Measurements from ENCODE around the gene FAM163B. TPM values are rescaled to one million over a fixed set of nuclear protein-coding genes. Genes with fewer than 3 reads are reported as not detected.

Gene FAM163B
- total and polyA plus RNA-seq, 2 donors = 0.27 to 2.0 TPM

- DNase-seq (ENCODE audit: low read depth in 6 of 9, low spot score in 9 of 9) = no peak
Observed at GRCh38 chr9:133546287-133546680, 62.9 kb downstream of the FAM163B start.

GRCh38 chr9:133545494-133546286, 63.5 kb downstream of the FAM163B start:
- no peak overlapping the region for H3K27ac ChIP-seq (ENCODE audit: low read depth in 1 of 2, low read length in 1 of 2)
- no peaks in the 10 kb centered on the region for H3K36me3 ChIP-seq (ENCODE audit: control insufficient read depth in 2 of 2, insufficient read depth in 2 of 2, low read length in 1 of 2)
- H3K4me3 ChIP-seq (ENCODE audit: low read length in 2 of 2) = no peak overlapping the region
- peaks cover 0 to 15% of the 10 kb centered on the region in 2 donors for H3K27me3 ChIP-seq (ENCODE audit: control insufficient read depth in 2 of 2, insufficient read depth in 1 of 2, low read length in 1 of 2)
- no peak for DNase-seq (ENCODE audit: low read depth in 6 of 9, low spot score in 9 of 9)
- no peaks in the 10 kb centered on the region for H3K9me3 ChIP-seq (ENCODE audit: control insufficient read depth in 2 of 2, insufficient read depth in 1 of 2, low read length in 1 of 2)
- WGBS = 89% methylated on average over 25 of the region's 25 CpGs
- H3K4me1 ChIP-seq (ENCODE audit: control insufficient read depth in 2 of 2, insufficient read depth in 2 of 2, low read length in 2 of 2) = peaks cover 0 to 16% of the 10 kb centered on the region in 2 donors

More at GRCh38 chr9:133546287-133546680, 62.9 kb downstream of the FAM163B start:
- WGBS = 84% methylated on average over 8 of the region's 8 CpGs
- H3K4me3 ChIP-seq (ENCODE audit: low read length in 2 of 2) = no peak overlapping the region
- H3K27me3 ChIP-seq (ENCODE audit: control insufficient read depth in 2 of 2, insufficient read depth in 1 of 2, low read length in 1 of 2) = peaks cover 0 to 10% of the 10 kb centered on the region in 2 donors
- H3K27ac ChIP-seq (ENCODE audit: low read depth in 1 of 2, low read length in 1 of 2) = no peak overlapping the region
- no peaks in the 10 kb centered on the region for H3K36me3 ChIP-seq (ENCODE audit: control insufficient read depth in 2 of 2, insufficient read depth in 2 of 2, low read length in 1 of 2)
- peaks cover 0 to 14% of the 10 kb centered on the region in 2 donors for H3K4me1 ChIP-seq (ENCODE audit: control insufficient read depth in 2 of 2, insufficient read depth in 2 of 2, low read length in 2 of 2)
- no peaks in the 10 kb centered on the region for H3K9me3 ChIP-seq (ENCODE audit: control insufficient read depth in 2 of 2, insufficient read depth in 1 of 2, low read length in 1 of 2)

GRCh38 chr9:133543772-133544467, 65.3 kb downstream of the FAM163B start:
- DNase-seq (ENCODE audit: low read depth in 6 of 9, low spot score in 9 of 9) = no peak
- H3K4me1 ChIP-seq (ENCODE audit: control insufficient read depth in 2 of 2, insufficient read depth in 2 of 2, low read length in 2 of 2) = peaks cover 0 to 18% of the 10 kb centered on the region in 2 donors
- WGBS = 88% methylated on average over 16 of the region's 16 CpGs
- no peak overlapping the region for H3K27ac ChIP-seq (ENCODE audit: low read depth in 1 of 2, low read length in 1 of 2)
- H3K4me3 ChIP-seq (ENCODE audit: low read length in 2 of 2) = no peak overlapping the region
- peaks cover 15 to 33% of the 10 kb centered on the region in 2 donors for H3K27me3 ChIP-seq (ENCODE audit: control insufficient read depth in 2 of 2, insufficient read depth in 1 of 2, low read length in 1 of 2)
- H3K36me3 ChIP-seq (ENCODE audit: control insufficient read depth in 2 of 2, insufficient read depth in 2 of 2, low read length in 1 of 2) = no peaks in the 10 kb centered on the region
- H3K9me3 ChIP-seq (ENCODE audit: control insufficient read depth in 2 of 2, insufficient read depth in 1 of 2, low read length in 1 of 2) = no peaks in the 10 kb centered on the region

- WGBS = 83% methylated on average over 13 of the region's 13 CpGs
- H3K36me3 ChIP-seq (ENCODE audit: control insufficient read depth in 2 of 2, insufficient read depth in 2 of 2, low read length in 1 of 2) = no peaks in the 10 kb centered on the region
- H3K9me3 ChIP-seq (ENCODE audit: control insufficient read depth in 2 of 2, insufficient read depth in 1 of 2, low read length in 1 of 2) = no peaks in the 10 kb centered on the region
- H3K27ac ChIP-seq (ENCODE audit: low read depth in 1 of 2, low read length in 1 of 2) = no peak overlapping the region
- H3K4me1 ChIP-seq (ENCODE audit: control insufficient read depth in 2 of 2, insufficient read depth in 2 of 2, low read length in 2 of 2) = peaks cover 0 to 14% of the 10 kb centered on the region in 2 donors
- no peak for DNase-seq (ENCODE audit: low read depth in 6 of 9, low spot score in 9 of 9)
- peaks cover 15 to 52% of the 10 kb centered on the region in 2 donors for H3K27me3 ChIP-seq (ENCODE audit: control insufficient read depth in 2 of 2, insufficient read depth in 1 of 2, low read length in 1 of 2)
- H3K4me3 ChIP-seq (ENCODE audit: low read length in 2 of 2) = no peak overlapping the region
Observed at GRCh38 chr9:133542002-133542401, 67.2 kb downstream of the FAM163B start.

- no peaks in the 10 kb centered on the region for H3K9me3 ChIP-seq (ENCODE audit: control insufficient read depth in 2 of 2, insufficient read depth in 1 of 2, low read length in 1 of 2)
- H3K4me3 ChIP-seq (ENCODE audit: low read length in 2 of 2) = no peak overlapping the region
- WGBS = 45% methylated on average over 18 of the region's 18 CpGs
- H3K4me1 ChIP-seq (ENCODE audit: control insufficient read depth in 2 of 2, insufficient read depth in 2 of 2, low read length in 2 of 2) = peaks cover 0 to 14% of the 10 kb centered on the region in 2 donors
- no peaks in the 10 kb centered on the region for H3K36me3 ChIP-seq (ENCODE audit: control insufficient read depth in 2 of 2, insufficient read depth in 2 of 2, low read length in 1 of 2)
- DNase-seq (ENCODE audit: low read depth in 6 of 9, low spot score in 9 of 9) = no peak
- no peak overlapping the region for H3K27ac ChIP-seq (ENCODE audit: low read depth in 1 of 2, low read length in 1 of 2)
- peaks cover 15 to 60% of the 10 kb centered on the region in 2 donors for H3K27me3 ChIP-seq (ENCODE audit: control insufficient read depth in 2 of 2, insufficient read depth in 1 of 2, low read length in 1 of 2)
Observed at GRCh38 chr9:133540698-133541025, 68.5 kb downstream of the FAM163B start.

- no peak overlapping the region for H3K27ac ChIP-seq (ENCODE audit: low read depth in 1 of 2, low read length in 1 of 2)
- H3K36me3 ChIP-seq (ENCODE audit: control insufficient read depth in 2 of 2, insufficient read depth in 2 of 2, low read length in 1 of 2) = no peaks in the 10 kb centered on the region
- peaks cover 0 to 14% of the 10 kb centered on the region in 2 donors for H3K4me1 ChIP-seq (ENCODE audit: control insufficient read depth in 2 of 2, insufficient read depth in 2 of 2, low read length in 2 of 2)
- DNase-seq (ENCODE audit: low read depth in 6 of 9, low spot score in 9 of 9) = no peak
- WGBS = 35% methylated on average over 22 of the region's 22 CpGs
- no peak overlapping the region for H3K4me3 ChIP-seq (ENCODE audit: low read length in 2 of 2)
- H3K27me3 ChIP-seq (ENCODE audit: control insufficient read depth in 2 of 2, insufficient read depth in 1 of 2, low read length in 1 of 2) = peaks cover 15 to 64% of the 10 kb centered on the region in 2 donors
- H3K9me3 ChIP-seq (ENCODE audit: control insufficient read depth in 2 of 2, insufficient read depth in 1 of 2, low read length in 1 of 2) = no peaks in the 10 kb centered on the region
Observed at GRCh38 chr9:133539991-133540697, 69.0 kb downstream of the FAM163B start.

GRCh38 chr9:133538851-133539833, 70.0 kb downstream of the FAM163B start:
- Histone ChIP-seq H3K27me3 (ENCODE audit: control insufficient read depth in 2 of 2, insufficient read depth in 1 of 2, low read length in 1 of 2) (peaks cover 15 to 74% of the 10 kb centered on the region in 2 donors), H3K27ac (ENCODE audit: low read depth in 1 of 2, low read length in 1 of 2) (no peak overlapping the region), H3K9me3 (ENCODE audit: control insufficient read depth in 2 of 2, insufficient read depth in 1 of 2, low read length in 1 of 2) (no peaks in the 10 kb centered on the region), H3K4me3 (ENCODE audit: low read length in 2 of 2) (no peak overlapping the region), H3K36me3 (ENCODE audit: control insufficient read depth in 2 of 2, insufficient read depth in 2 of 2, low read length in 1 of 2) (no peaks in the 10 kb centered on the region), H3K4me1 (ENCODE audit: control insufficient read depth in 2 of 2, insufficient read depth in 2 of 2, low read length in 2 of 2) (peaks cover 9 to 24% of the 10 kb centered on the region in 2 donors)
- 35% methylated on average over 47 of the region's 47 CpGs for WGBS
- DNase-seq (ENCODE audit: low read depth in 6 of 9, low spot score in 9 of 9) = no peak

GRCh38 chr9:133538176-133538575, 71.0 kb downstream of the FAM163B start:
- DNase-seq (ENCODE audit: low read depth in 6 of 9, low spot score in 9 of 9) = no peak
- Histone ChIP-seq H3K4me3 (ENCODE audit: low read length in 2 of 2) (no peak overlapping the region), H3K4me1 (ENCODE audit: control insufficient read depth in 2 of 2, insufficient read depth in 2 of 2, low read length in 2 of 2) (peaks cover 18 to 34% of the 10 kb centered on the region in 2 donors), H3K27ac (ENCODE audit: low read depth in 1 of 2, low read length in 1 of 2) (no peak overlapping the region), H3K27me3 (ENCODE audit: control insufficient read depth in 2 of 2, insufficient read depth in 1 of 2, low read length in 1 of 2) (peaks cover 15 to 81% of the 10 kb centered on the region in 2 donors), H3K9me3 (ENCODE audit: control insufficient read depth in 2 of 2, insufficient read depth in 1 of 2, low read length in 1 of 2) (no peaks in the 10 kb centered on the region), H3K36me3 (ENCODE audit: control insufficient read depth in 2 of 2, insufficient read depth in 2 of 2, low read length in 1 of 2) (no peaks in the 10 kb centered on the region)
- WGBS = 92% methylated on average over 14 of the region's 14 CpGs
